Stomach smooth muscle (tissue), 2 donors: ENCODE data around the gene SLC35B2.
A peak's percentile ranks its signal among the peaks of the same experiment; 100 is the strongest.

Experiments
- H3K27ac ChIP-seq: one replicate; pipeline ENCODE4 v1.7.0; 2013; ENCODE audit warnings: mild to moderate bottlenecking, low read length, inconsistent platforms
- H3K27me3 ChIP-seq, 2 donors: one replicate each; pipeline ENCODE4 v1.7.0; 2013; ENCODE audit warnings: low read length in 2 of 2; ENCODE audit not compliant: insufficient read depth in 2 of 2, control insufficient read depth in 1 of 2
- H3K36me3 ChIP-seq, 2 donors: one replicate each; pipeline ENCODE4 v1.7.0; 2013; ENCODE audit warnings: low read length in 2 of 2; ENCODE audit not compliant: control insufficient read depth in 2 of 2, insufficient read depth in 2 of 2
- H3K4me1 ChIP-seq: one replicate; pipeline ENCODE4 v1.7.0; 2013; ENCODE audit warnings: low read length; ENCODE audit not compliant: control insufficient read depth, insufficient read depth
- H3K4me3 ChIP-seq, 2 donors: one replicate each; pipeline ENCODE4 v1.7.0; 2013; ENCODE audit warnings: low read length in 2 of 2
- H3K9ac ChIP-seq, 2 donors: one replicate each; pipeline ENCODE4 v1.7.0; 2013; ENCODE audit warnings: low read length in 2 of 2, mild to moderate bottlenecking in 1 of 2
- H3K9me3 ChIP-seq, 2 donors: one replicate each; pipeline ENCODE4 v1.7.0; 2013; ENCODE audit warnings: low read length in 2 of 2; ENCODE audit not compliant: control insufficient read depth in 2 of 2
- donor health status: healthy.
- donor health status: Pancreatic carcinoma.

The SLC35B2 gene

GRCh38 chr6:44216677-44217331 lies 40.5 kb downstream of the SLC35B2 start, which contains the start of gene MYMX:
Gene MYMX (plus strand): TSS chr6:44216926. CDS start chr6:44217472, 546 bp downstream.
- peaks cover 43% of the 10 kb centered on the region for H3K4me1 ChIP-seq
- peak within 1 kb of the TSS in 1 of 2 donors; percentile 29 for H3K9ac ChIP-seq
- no peaks in the 10 kb centered on the region for H3K9me3 ChIP-seq
- H3K27me3 ChIP-seq: no peaks in the 10 kb centered on the region
- H3K4me3 ChIP-seq: peak within 1 kb of the TSS; percentile 52 to 65
- no peaks in the 10 kb centered on the region for H3K36me3 ChIP-seq
- peak within 1 kb of the TSS; percentile 96 for H3K27ac ChIP-seq

- no peaks in the 10 kb centered on the region for H3K27me3 ChIP-seq
- H3K27ac ChIP-seq: no peak overlapping the region
- no peaks in the 10 kb centered on the region for H3K36me3 ChIP-seq
- H3K9ac ChIP-seq: no peak overlapping the region
- no peak overlapping the region for H3K4me3 ChIP-seq
- H3K4me1 ChIP-seq: peaks cover 30% of the 10 kb centered on the region
- H3K9me3 ChIP-seq: no peaks in the 10 kb centered on the region
Measured at GRCh38 chr6:44214307-44214706, 43.0 kb downstream of the SLC35B2 start.

DNA sequence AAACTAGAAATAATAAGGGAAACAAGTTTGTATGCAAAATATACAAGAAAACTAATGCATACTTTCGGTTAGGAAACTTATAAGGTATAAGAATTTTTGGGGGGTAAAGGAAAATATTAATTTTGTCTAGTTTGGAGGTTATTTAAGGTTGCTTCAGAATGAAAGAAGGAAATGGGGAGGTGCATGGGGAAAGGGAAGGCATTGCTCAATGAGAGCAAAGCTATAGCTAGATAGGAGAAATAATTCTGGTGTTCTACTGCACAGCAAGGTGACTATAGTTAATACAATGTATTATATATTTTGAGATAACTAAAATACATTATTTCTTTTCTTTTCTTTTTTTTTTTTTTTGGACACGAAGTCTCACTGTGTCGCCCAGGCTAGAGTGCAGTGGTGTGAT lies 46.0 kb downstream of the SLC35B2 start:
- Histone ChIP-seq H3K4me1 (peaks cover 5% of the 10 kb centered on the region), H3K27me3 (no peaks in the 10 kb centered on the region), H3K36me3 (no peaks in the 10 kb centered on the region), H3K4me3 (no peak overlapping the region), H3K9ac (no peak overlapping the region), H3K9me3 (no peaks in the 10 kb centered on the region), H3K27ac (no peak overlapping the region)

GRCh38 chr6:44207966-44208365 lies 49.4 kb downstream of the SLC35B2 start:
- no peak overlapping the region for H3K9ac ChIP-seq
- no peak overlapping the region for H3K4me3 ChIP-seq
- no peak overlapping the region for H3K27ac ChIP-seq
- H3K27me3 ChIP-seq: no peaks in the 10 kb centered on the region
- H3K36me3 ChIP-seq: no peaks in the 10 kb centered on the region
- no peaks in the 10 kb centered on the region for H3K4me1 ChIP-seq
- no peaks in the 10 kb centered on the region for H3K9me3 ChIP-seq
